Measurements from ENCODE around the gene EML6. TPM values are rescaled to one million over a fixed set of nuclear protein-coding genes. Genes with fewer than 3 reads are reported as not detected.

Gene EML6
- polyA plus RNA-seq, 2 of the 4 experiments (the other 2 are of a cell fraction): 1.4 to 1.5 TPM

DNA sequence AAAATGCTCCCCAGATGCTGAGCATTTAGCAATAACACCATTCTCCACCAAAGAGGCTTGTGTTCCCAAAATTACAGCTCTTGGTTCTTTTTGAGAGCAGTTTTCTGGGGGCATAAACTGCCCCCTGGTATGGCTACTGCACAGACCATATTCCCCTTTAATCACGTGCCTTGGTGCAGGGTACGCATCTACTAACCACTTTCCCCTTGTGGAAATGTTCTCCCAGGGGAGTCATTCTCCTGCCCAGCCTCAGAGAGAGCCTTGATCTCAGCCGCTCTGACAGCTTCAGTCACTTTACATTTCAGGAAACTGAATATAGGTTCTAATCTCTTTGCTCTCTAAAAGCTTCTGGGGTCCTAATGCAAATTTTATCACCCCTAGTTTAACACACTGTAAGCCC is 44.7 kb upstream of the EML6 start (continued):
- TF ChIP-seq TP53 (CRISPR knock-in tag; IDR thresholded peaks at IDR 0.05): no peak
- TF ChIP-seq HDAC2 (IDR thresholded peaks at IDR 0.05): no peak

DNA sequence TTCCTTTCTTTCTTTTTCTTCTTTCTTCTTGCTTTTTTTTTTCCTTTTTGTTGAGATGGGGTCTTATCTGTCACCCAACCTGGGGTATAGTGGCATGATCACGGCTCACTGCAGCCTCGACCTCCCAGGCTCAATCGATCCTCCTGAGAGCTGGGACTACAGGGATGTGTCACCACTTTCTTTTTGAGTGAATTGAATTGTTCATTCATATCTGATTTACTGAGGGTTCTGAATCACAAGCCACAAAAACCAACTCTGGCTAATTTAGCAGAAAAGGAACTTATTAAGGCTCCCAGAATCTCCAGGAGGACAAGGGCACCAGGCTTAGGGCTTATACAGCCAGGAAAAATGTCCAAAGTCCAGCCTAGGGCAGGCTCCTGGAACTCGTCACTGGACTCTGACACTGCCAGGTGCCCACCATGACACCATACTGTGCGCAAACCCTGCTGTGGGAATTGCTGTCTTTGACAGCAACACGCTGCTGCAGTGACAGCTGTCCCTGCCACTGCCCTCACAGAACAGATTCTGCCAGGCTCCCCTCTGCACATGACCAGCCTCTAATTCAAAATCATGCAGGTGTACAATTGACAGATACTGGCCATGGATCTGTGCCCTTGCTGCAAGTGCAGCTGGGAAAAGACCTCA is 42.9 kb upstream of the EML6 start:
- ATAC-seq (no peak), DNase-seq (ENCODE audit: low read depth in 1 of 2, low spot score in 1 of 2) (no peak), FAIRE-seq (no peak)
- TF ChIP-seq SREBF2 (IDR thresholded peaks at IDR 0.05) (no peak), FOSL2 (IDR thresholded peaks at IDR 0.05) (no peak), FOSL2 (CRISPR knock-in tag; IDR thresholded peaks at IDR 0.05) (no peak), HMGXB4 (CRISPR knock-in tag; IDR thresholded peaks at IDR 0.05; ENCODE audit: borderline replicate concordance) (no peak), RARB (CRISPR knock-in tag; IDR thresholded peaks at IDR 0.05) (no peak), MAFK (IDR thresholded peaks at IDR 0.05; ENCODE audit: partially characterized antibody) (no peak), TP53 (CRISPR knock-in tag; IDR thresholded peaks at IDR 0.05) (no peak), FOSB (CRISPR knock-in tag; IDR thresholded peaks at IDR 0.05) (no peak), ESRRA (IDR thresholded peaks at IDR 0.05; ENCODE audit: borderline replicate concordance, low read length) (no peak), RNF2 (IDR thresholded peaks at IDR 0.05; ENCODE audit: borderline replicate concordance, low read depth) (no peak), ZC3H11A (IDR thresholded peaks at IDR 0.05) (no peak), NPAS2 (CRISPR knock-in tag; IDR thresholded peaks at IDR 0.05; ENCODE audit: borderline replicate concordance) (no peak), MAZ (IDR thresholded peaks at IDR 0.05; ENCODE audit: borderline replicate concordance, low read depth, low read length) (no peak), TFCP2L1 (CRISPR knock-in tag; IDR thresholded peaks at IDR 0.05) (no peak), HOXB5 (CRISPR knock-in tag; IDR thresholded peaks at IDR 0.05) (no peak), KDM1A (IDR thresholded peaks at IDR 0.05; ENCODE audit: low read depth) (no peak), EP300 (IDR thresholded peaks at IDR 0.05) (no peak), HEYL (CRISPR knock-in tag; IDR thresholded peaks at IDR 0.05) (no peak), JUNB (IDR thresholded peaks at IDR 0.05) (no peak)
- TF ChIP-seq, protein P1, sequence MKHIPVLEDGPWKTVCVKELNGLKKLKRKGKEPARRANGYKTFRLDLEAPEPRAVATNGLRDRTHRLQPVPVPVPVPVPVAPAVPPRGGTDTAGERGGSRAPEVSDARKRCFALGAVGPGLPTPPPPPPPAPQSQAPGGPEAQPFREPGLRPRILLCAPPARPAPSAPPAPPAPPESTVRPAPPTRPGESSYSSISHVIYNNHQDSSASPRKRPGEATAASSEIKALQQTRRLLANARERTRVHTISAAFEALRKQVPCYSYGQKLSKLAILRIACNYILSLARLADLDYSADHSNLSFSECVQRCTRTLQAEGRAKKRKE (CRISPR knock-in tag; IDR thresholded peaks at IDR 0.05; ENCODE audit: low read depth): no peak
- ChIA-PET CTCF (interaction anchor here (0.7 to 5.1 kb wide), 3 partner anchors 16 to 49 kb away, joined by 4 to 20 read pairs (median 4); no protein-coding TSS in a partner anchor), POLR2A (no interaction called here)
- Histone ChIP-seq H3K4me2 (no peak overlapping the region), H3K4me3 (no peak overlapping the region), H3K27ac (no peak overlapping the region), H3K9me3 (no peaks in the 10 kb centered on the region), H3K4me1 (no peaks in the 10 kb centered on the region)
- WGBS (ENCODE audit: missing lambda C conversion rate): 60% methylated on average over 6 of the region's 6 CpGs

- WGBS (ENCODE audit: missing lambda C conversion rate): 65% methylated on average over 6 of the region's 6 CpGs
- H3K27ac ChIP-seq: no peak overlapping the region
- POLR2A ChIA-PET: no interaction called here
- CTCF ChIA-PET: no interaction called here
- no peak overlapping the region for H3K4me2 ChIP-seq
- DNase-seq (ENCODE audit: low read depth in 1 of 2, low spot score in 1 of 2) (no peak), FAIRE-seq (no peak), ATAC-seq (no peak)
- TF ChIP-seq EHMT2 (IDR thresholded peaks at IDR 0.05; ENCODE audit: low read depth) (no peak), NR3C1 (IDR thresholded peaks at IDR 0.05) (no peak), RARB (CRISPR knock-in tag; IDR thresholded peaks at IDR 0.05) (no peak), KDM1A (IDR thresholded peaks at IDR 0.05; ENCODE audit: low read depth) (no peak), SMC3 (IDR thresholded peaks at IDR 0.05) (no peak), FOSB (CRISPR knock-in tag; IDR thresholded peaks at IDR 0.05) (no peak), HOXB5 (CRISPR knock-in tag; IDR thresholded peaks at IDR 0.05) (no peak), JUN (IDR thresholded peaks at IDR 0.05) (no peak), ESRRA (IDR thresholded peaks at IDR 0.05; ENCODE audit: borderline replicate concordance, low read length) (no peak)
- no peaks in the 10 kb centered on the region for H3K4me1 ChIP-seq
- H3K9me3 ChIP-seq: no peaks in the 10 kb centered on the region
- H3K4me3 ChIP-seq: no peak overlapping the region
Observed at GRCh38 chr2:54681416-54681815, 42.0 kb upstream of the EML6 start.

All from A549 (cell line).